SK-N-SH (cell line): ENCODE results near the gene STARD5. TPM values are rescaled to one million over a fixed set of nuclear protein-coding genes. Genes with fewer than 3 reads are reported as not detected.

Experiments used
- CTCF ChIA-PET: fragments of 300-600, 350-600 bp; formaldehyde crosslinking; extraction: SDS; loops from one replicate; lab custom pipeline; 2021; lab: Yijun Ruan, JAX
- POLR2A ChIA-PET: fragments of 350-600 bp; sonication (Branson Sonifier 250); formaldehyde crosslinking; extraction: SDS; loops from one replicate; lab custom pipeline; 2020; ENCODE audit warnings: antibody characterized with exemption, inconsistent platforms; lab: Yijun Ruan, JAX
- DNase-seq: peaks from one replicate; pipeline ENCODE4 v3.0.0; 2012
- H2AFZ ChIP-seq: fragments of 200-600 bp; sonication (generic); 2 replicates; pipeline ENCODE4 v1.8.1; 2016; ENCODE audit warnings: antibody characterized with exemption, mild to moderate bottlenecking, low read depth
- H3F3A ChIP-seq: fragments of 200-600 bp; sonication (generic); replicated peaks from 2 replicates; pipeline ENCODE3; 2016; ENCODE audit warnings: antibody characterized with exemption, mild to moderate bottlenecking; ENCODE audit not compliant: insufficient read depth
- H3K27ac ChIP-seq, 2 experiments: fragments of 200-500 bp in 1 of 2; fragments of 200-600 bp in 1 of 2; sonication (Bioruptor generic) in 1 of 2; sonication (generic), shearing (Covaris generic) in 1 of 2; 2 replicates each; pipeline versions ENCODE4 v1.5.1 to v1.6.1; 2014 to 2016; ENCODE audit warnings: low read depth in 2 of 2, inconsistent platforms in 1 of 2, low read length in 1 of 2, mild to moderate bottlenecking in 1 of 2, mixed read lengths in 1 of 2
- H3K27me3 ChIP-seq: fragments of 200-600 bp; sonication (generic), shearing (Covaris generic); 2 replicates; pipeline ENCODE4 v1.6.1; 2016; ENCODE audit warnings: mixed run types; ENCODE audit not compliant: insufficient read depth
- H3K36me3 ChIP-seq, 2 experiments: fragments of 200-500 bp in 1 of 2; fragments of 200-600 bp in 1 of 2; sonication (Bioruptor generic) in 1 of 2; sonication (generic) in 1 of 2; replicated peaks in 1 of 2; 2 replicates each; pipeline versions ENCODE3 to v1.5.1; 2014 to 2016; ENCODE audit warnings: low read length in 1 of 2, mild to moderate bottlenecking in 1 of 2; ENCODE audit not compliant: insufficient read depth in 2 of 2, control insufficient read depth in 1 of 2
- H3K4me1 ChIP-seq, 2 experiments: fragments of 200-500 bp in 1 of 2; fragments of 200-600 bp in 1 of 2; sonication (Bioruptor generic) in 1 of 2; sonication (generic), shearing (Covaris generic) in 1 of 2; 2 replicates each; pipeline versions ENCODE4 v1.5.1 to v1.6.1; 2014 to 2016; ENCODE audit warnings: low read depth in 1 of 2, low read length in 1 of 2, mixed run types in 1 of 2; ENCODE audit not compliant: insufficient read depth in 2 of 2, control insufficient read depth in 1 of 2
- H3K4me2 ChIP-seq: fragments of 200-600 bp; sonication (generic), shearing (Covaris generic); 2 replicates; pipeline ENCODE4 v1.6.1; 2017; ENCODE audit warnings: mixed run types
- H3K4me3 ChIP-seq, 2 experiments: fragments of 200-500 bp in 1 of 2; fragments of 200-600 bp in 1 of 2; sonication (Bioruptor generic) in 1 of 2; sonication (generic), shearing (Covaris generic) in 1 of 2; 2 replicates each; pipeline versions ENCODE4 v1.5.1 to v1.8.1; 2014 to 2016; ENCODE audit warnings: low read depth in 2 of 2, inconsistent platforms in 1 of 2, low read length in 1 of 2, mild to moderate bottlenecking in 1 of 2, mixed read lengths in 1 of 2, moderate library complexity in 1 of 2
- H3K79me2 ChIP-seq: fragments of 200-600 bp; sonication (generic); 2 replicates; pipeline ENCODE4 v1.8.1; 2017; ENCODE audit warnings: mild to moderate bottlenecking; ENCODE audit not compliant: insufficient read depth
- H3K9ac ChIP-seq: fragments of 200-600 bp; sonication (generic); 2 replicates; pipeline ENCODE4 v1.6.1; 2017; ENCODE audit warnings: mixed run types
- H3K9me2 ChIP-seq: fragments of 200-600 bp; sonication (generic); 2 replicates; pipeline ENCODE4 v1.6.1; 2017; ENCODE audit warnings: mixed run types
- H3K9me3 ChIP-seq: fragments of 200-600 bp; sonication (generic); 2 replicates; pipeline ENCODE4 v1.6.1; 2017; ENCODE audit warnings: mixed run types, mild to moderate bottlenecking, moderate library complexity
- H4K20me1 ChIP-seq: fragments of 200-600 bp; sonication (generic); 2 replicates; pipeline ENCODE4 v1.6.1; 2017; ENCODE audit warnings: mild to moderate bottlenecking, mixed run types; ENCODE audit not compliant: insufficient read depth
- EZH2phosphoT487 ChIP-seq: fragments of 200-600 bp; sonication (generic); IDR thresholded peaks from 2 replicates; pipeline ENCODE4 v1.6.1; 2017; ENCODE audit warnings: low read depth, mixed run types, mild to moderate bottlenecking, antibody characterized with exemption, moderate library complexity, borderline replicate concordance
- FOSL2 ChIP-seq: IDR thresholded peaks from 2 replicates; pipeline ENCODE4 v1.4.0; 2012; ENCODE audit warnings: low read depth, mild to moderate bottlenecking, moderate library complexity, borderline replicate concordance
- FOXJ3 ChIP-seq: sonication (generic); formaldehyde crosslinking; IDR thresholded peaks from 2 replicates; pipeline ENCODE4 v1.5.1; 2020; ENCODE audit warnings: mild to moderate bottlenecking, missing genetic modification reagents
- JUND ChIP-seq: IDR thresholded peaks from 2 replicates; pipeline ENCODE4 v1.4.0; 2012
- MXI1 ChIP-seq: IDR thresholded peaks from 2 replicates; pipeline ENCODE4 v1.6.1; 2012; ENCODE audit warnings: mild to moderate bottlenecking, low read depth, low read length, improper control_type of control experiment
- NFIC ChIP-seq: IDR thresholded peaks from 2 replicates; pipeline ENCODE4 v1.4.0; 2012; ENCODE audit warnings: borderline replicate concordance
- NRF1 ChIP-seq: IDR thresholded peaks from 2 replicates; pipeline ENCODE4 v1.6.1; 2012; ENCODE audit warnings: low read depth, mild to moderate bottlenecking, low read length
- POLR2AphosphoS5 ChIP-seq: IDR thresholded peaks from 2 replicates; pipeline ENCODE4 v1.6.1; 2012; ENCODE audit warnings: low read depth, low read length
- YY1 ChIP-seq: IDR thresholded peaks from 2 replicates; pipeline ENCODE4 v1.4.0; 2012; ENCODE audit warnings: low read depth, mild to moderate bottlenecking
- WGBS: methylation state at CpG from one replicate; pipeline ENCODE4 v1.1.6; 2017; ENCODE audit warnings: low lambda C conversion rate; 5-methylcytosine and 5-hydroxymethylcytosine counted together
- polyA plus RNA-seq, 3 experiments: library from polyadenylated mRNA; depleted of rRNA; stranded (reverse); fragments of >200 nt; gene quantifications; 2 replicates each; pipeline ENCODE4 v1.2.3, GENCODE V29; 2012
- TF ChIP-seq, protein P1 (sequence below): fragments of 200-600 bp; sonication (generic); IDR thresholded peaks from 2 replicates; pipeline ENCODE4 v1.6.1; 2017; ENCODE audit warnings: antibody characterized with exemption, mild to moderate bottlenecking, moderate library complexity
- TF ChIP-seq, protein P2 (sequence below): fragments of 150-350 bp; IDR thresholded peaks from 2 replicates; pipeline ENCODE4 v1.6.1; 2016; ENCODE audit warnings: mild to moderate bottlenecking, low read depth, low read length
- TF ChIP-seq, protein P3 (sequence below): IDR thresholded peaks from 2 replicates; pipeline ENCODE4; 2012

The STARD5 gene
- polyA plus RNA-seq, 1 of the 3 experiments (the other 2 are of a cell fraction), result 1.6 TPM

GRCh38 chr15:81275711-81276392 lies 48.1 kb downstream of the STARD5 start:
- Histone ChIP-seq H4K20me1 (no peaks in the 10 kb centered on the region), H3K4me3 (no peak overlapping the region), H3K36me3 (no peaks in the 10 kb centered on the region), H3K9me3 (0 out of 2 replicates have a peak, but pooled peaks cover 11% of the 10 kb centered on the region), H3K4me2 (no peak overlapping the region), H3F3A (no peaks in the 10 kb centered on the region)
- POLR2A ChIA-PET, result no interaction called here
- no peak for TF ChIP-seq JUND
- no peak for TF ChIP-seq MXI1
- TF ChIP-seq FOSL2, result no peak
- TF ChIP-seq FOXJ3 (CRISPR knock-in tag), result no peak
- TF ChIP-seq POLR2AphosphoS5, result no peak
- TF ChIP-seq, protein P1, sequence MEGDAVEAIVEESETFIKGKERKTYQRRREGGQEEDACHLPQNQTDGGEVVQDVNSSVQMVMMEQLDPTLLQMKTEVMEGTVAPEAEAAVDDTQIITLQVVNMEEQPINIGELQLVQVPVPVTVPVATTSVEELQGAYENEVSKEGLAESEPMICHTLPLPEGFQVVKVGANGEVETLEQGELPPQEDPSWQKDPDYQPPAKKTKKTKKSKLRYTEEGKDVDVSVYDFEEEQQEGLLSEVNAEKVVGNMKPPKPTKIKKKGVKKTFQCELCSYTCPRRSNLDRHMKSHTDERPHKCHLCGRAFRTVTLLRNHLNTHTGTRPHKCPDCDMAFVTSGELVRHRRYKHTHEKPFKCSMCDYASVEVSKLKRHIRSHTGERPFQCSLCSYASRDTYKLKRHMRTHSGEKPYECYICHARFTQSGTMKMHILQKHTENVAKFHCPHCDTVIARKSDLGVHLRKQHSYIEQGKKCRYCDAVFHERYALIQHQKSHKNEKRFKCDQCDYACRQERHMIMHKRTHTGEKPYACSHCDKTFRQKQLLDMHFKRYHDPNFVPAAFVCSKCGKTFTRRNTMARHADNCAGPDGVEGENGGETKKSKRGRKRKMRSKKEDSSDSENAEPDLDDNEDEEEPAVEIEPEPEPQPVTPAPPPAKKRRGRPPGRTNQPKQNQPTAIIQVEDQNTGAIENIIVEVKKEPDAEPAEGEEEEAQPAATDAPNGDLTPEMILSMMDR, result no peak
- no peak for TF ChIP-seq NFIC
- TF ChIP-seq, protein P2, sequence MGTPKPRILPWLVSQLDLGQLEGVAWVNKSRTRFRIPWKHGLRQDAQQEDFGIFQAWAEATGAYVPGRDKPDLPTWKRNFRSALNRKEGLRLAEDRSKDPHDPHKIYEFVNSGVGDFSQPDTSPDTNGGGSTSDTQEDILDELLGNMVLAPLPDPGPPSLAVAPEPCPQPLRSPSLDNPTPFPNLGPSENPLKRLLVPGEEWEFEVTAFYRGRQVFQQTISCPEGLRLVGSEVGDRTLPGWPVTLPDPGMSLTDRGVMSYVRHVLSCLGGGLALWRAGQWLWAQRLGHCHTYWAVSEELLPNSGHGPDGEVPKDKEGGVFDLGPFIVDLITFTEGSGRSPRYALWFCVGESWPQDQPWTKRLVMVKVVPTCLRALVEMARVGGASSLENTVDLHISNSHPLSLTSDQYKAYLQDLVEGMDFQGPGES, result no peak
- TF ChIP-seq, protein P3, sequence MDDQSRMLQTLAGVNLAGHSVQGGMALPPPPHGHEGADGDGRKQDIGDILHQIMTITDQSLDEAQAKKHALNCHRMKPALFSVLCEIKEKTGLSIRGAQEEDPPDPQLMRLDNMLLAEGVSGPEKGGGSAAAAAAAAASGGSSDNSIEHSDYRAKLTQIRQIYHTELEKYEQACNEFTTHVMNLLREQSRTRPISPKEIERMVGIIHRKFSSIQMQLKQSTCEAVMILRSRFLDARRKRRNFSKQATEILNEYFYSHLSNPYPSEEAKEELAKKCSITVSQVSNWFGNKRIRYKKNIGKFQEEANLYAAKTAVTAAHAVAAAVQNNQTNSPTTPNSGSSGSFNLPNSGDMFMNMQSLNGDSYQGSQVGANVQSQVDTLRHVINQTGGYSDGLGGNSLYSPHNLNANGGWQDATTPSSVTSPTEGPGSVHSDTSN, result no peak
- no peak for TF ChIP-seq YY1
- TF ChIP-seq EZH2phosphoT487, result no peak
- TF ChIP-seq NRF1, result no peak
- TF ChIP-seq, all 33 proteins: peak for 0
- CTCF ChIA-PET, result interaction anchor here (0.6 to 7.2 kb wide), 51 partner anchors 8 to 911 kb away, joined by 3 to 173 read pairs (median 4); no protein-coding TSS in a partner anchor
- no peak for DNase-seq
- WGBS, result 45% methylated on average over 3 of the region's 3 CpGs
- Histone ChIP-seq H3K79me2 (no peaks in the 10 kb centered on the region), H3K9ac (no peak overlapping the region), H2AFZ (no peak overlapping the region), H3K9me2 (no peaks in the 10 kb centered on the region), H3K27me3 (peaks cover 21% of the 10 kb centered on the region), H3K4me1 (no peaks in the 10 kb centered on the region), H3K27ac (no peak overlapping the region)
